ENCODE measurements around the gene KRT74.

KRT74 gene

GRCh38 chr12:52546126-52546525 lies 27.5 kb downstream of the KRT74 start:
- TF ChIP-seq USF1 (IDR thresholded peaks at IDR 0.05) (no peak), RAD21 (IDR thresholded peaks at IDR 0.05; ENCODE audit: low read depth) (no peak), MAX (IDR thresholded peaks at IDR 0.05) (no peak), EP300 (IDR thresholded peaks at IDR 0.05; ENCODE audit: borderline replicate concordance) (no peak), CREB1 (IDR thresholded peaks at IDR 0.05; ENCODE audit: low read depth) (no peak), CEBPB (IDR thresholded peaks at IDR 0.05) (no peak), EGR1 (IDR thresholded peaks at IDR 0.05) (no peak), YY1 (IDR thresholded peaks at IDR 0.05; ENCODE audit: low read depth) (no peak), NFIC (IDR thresholded peaks at IDR 0.05) (no peak), ZBTB7A (IDR thresholded peaks at IDR 0.05; ENCODE audit: low read depth) (no peak), TCF12 (IDR thresholded peaks at IDR 0.05; ENCODE audit: low read depth) (no peak), FOXM1 (IDR thresholded peaks at IDR 0.05; ENCODE audit: borderline replicate concordance, low read depth) (no peak)

- TF ChIP-seq MAX (IDR thresholded peaks at IDR 0.05) (no peak), USF1 (IDR thresholded peaks at IDR 0.05) (no peak), TCF12 (IDR thresholded peaks at IDR 0.05; ENCODE audit: low read depth) (no peak), YY1 (IDR thresholded peaks at IDR 0.05; ENCODE audit: low read depth) (no peak), REST (IDR thresholded peaks at IDR 0.05; ENCODE audit: low read depth) (no peak), EGR1 (IDR thresholded peaks at IDR 0.05) (no peak), TAF1 (IDR thresholded peaks at IDR 0.05; ENCODE audit: low read depth) (no peak), EP300 (IDR thresholded peaks at IDR 0.05; ENCODE audit: borderline replicate concordance) (no peak), RAD21 (IDR thresholded peaks at IDR 0.05; ENCODE audit: low read depth) (no peak), ZBTB7A (IDR thresholded peaks at IDR 0.05; ENCODE audit: low read depth) (no peak), TEAD4 (IDR thresholded peaks at IDR 0.05) (no peak)
These were observed 29.4 kb downstream of the KRT74 start for GRCh38 chr12:52543985-52544883.

GRCh38 chr12:52542785-52543318 lies 30.8 kb downstream of the KRT74 start:
- TF ChIP-seq REST (IDR thresholded peaks at IDR 0.05; ENCODE audit: low read depth) (no peak), YY1 (IDR thresholded peaks at IDR 0.05; ENCODE audit: low read depth) (no peak), RAD21 (IDR thresholded peaks at IDR 0.05; ENCODE audit: low read depth) (no peak), TCF12 (IDR thresholded peaks at IDR 0.05; ENCODE audit: low read depth) (no peak), TAF1 (IDR thresholded peaks at IDR 0.05; ENCODE audit: low read depth) (no peak), MAX (IDR thresholded peaks at IDR 0.05) (no peak), FOXM1 (IDR thresholded peaks at IDR 0.05; ENCODE audit: borderline replicate concordance, low read depth) (no peak), USF1 (IDR thresholded peaks at IDR 0.05) (no peak), TEAD4 (IDR thresholded peaks at IDR 0.05) (no peak), NFIC (IDR thresholded peaks at IDR 0.05) (no peak), EP300 (IDR thresholded peaks at IDR 0.05; ENCODE audit: borderline replicate concordance) (no peak), CREB1 (IDR thresholded peaks at IDR 0.05; ENCODE audit: low read depth) (no peak), EGR1 (IDR thresholded peaks at IDR 0.05) (no peak), CEBPB (IDR thresholded peaks at IDR 0.05) (no peak)

- TF ChIP-seq TCF12 (IDR thresholded peaks at IDR 0.05; ENCODE audit: low read depth) (0 out of 2 replicates have a peak, but pooled peaks have one; percentile 0), RAD21 (IDR thresholded peaks at IDR 0.05; ENCODE audit: low read depth) (peak; percentile 43), EP300 (IDR thresholded peaks at IDR 0.05; ENCODE audit: borderline replicate concordance) (no peak)
These were observed 31.5 kb downstream of the KRT74 start for GRCh38 chr12:52542157-52542556.

GRCh38 chr12:52541709-52542108 lies 31.9 kb downstream of the KRT74 start:
- no peak for TF ChIP-seq RAD21 (IDR thresholded peaks at IDR 0.05; ENCODE audit: low read depth)
- TF ChIP-seq TCF12 (IDR thresholded peaks at IDR 0.05; ENCODE audit: low read depth) = 0 out of 2 replicates have a peak, but pooled peaks have one; percentile 14
